Measurements from ENCODE around the gene DNAH9.
"Not testable (repeated sequence)": the region's sequence is repeated elsewhere in the genome, so short reads cannot be mapped to it uniquely, and the experiment has no call there.

The DNAH9 gene

DNA sequence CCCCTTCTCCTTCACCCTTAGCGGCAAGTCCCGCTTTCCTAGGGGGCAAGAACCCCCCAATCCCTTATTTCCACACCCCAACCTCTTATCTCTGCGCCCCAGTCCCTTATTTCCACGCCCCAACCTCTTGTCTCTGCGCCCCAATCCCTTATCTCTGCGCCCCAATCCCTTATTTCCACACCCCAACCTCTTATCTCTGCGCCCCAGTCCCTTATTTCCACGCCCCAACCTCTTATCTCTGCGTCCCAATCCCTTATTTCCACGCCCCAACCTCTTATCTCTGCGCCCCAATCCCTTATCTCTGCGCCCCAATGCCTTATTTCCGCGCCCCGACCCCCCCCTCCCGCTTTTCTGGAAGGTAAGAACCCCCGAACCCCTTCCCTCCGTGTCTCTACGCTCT, 374.5 kb downstream of the DNAH9 start:
- H3K9me3 ChIP-seq (ENCODE audit: insufficient read depth, low read depth, low read length); H3K4me1 ChIP-seq (ENCODE audit: insufficient read depth, low read length); H3K27ac ChIP-seq (ENCODE audit: low read length); H3K4me3 ChIP-seq (ENCODE audit: low read length); H3K9ac ChIP-seq (ENCODE audit: low read depth, low read length); H3K27me3 ChIP-seq (ENCODE audit: insufficient read depth, low read length): not testable (repeated sequence)
- peaks cover 10% of the 10 kb centered on the region for H3K36me3 ChIP-seq (ENCODE audit: insufficient read depth, low read depth, low read length)

GRCh38 chr17:11979795-11980194, 381.5 kb downstream of the DNAH9 start:
- H3K9me3 ChIP-seq (ENCODE audit: insufficient read depth, low read depth, low read length), result no peaks in the 10 kb centered on the region; the same call in 1 of the 2 replicates
- no peak overlapping the region for H3K9ac ChIP-seq (ENCODE audit: low read depth, low read length)
- H3K4me1 ChIP-seq (ENCODE audit: insufficient read depth, low read length), result peaks cover 5% of the 10 kb centered on the region
- H3K36me3 ChIP-seq (ENCODE audit: insufficient read depth, low read depth, low read length), result peaks cover 40% of the 10 kb centered on the region
- H3K4me3 ChIP-seq (ENCODE audit: low read length), result no peak overlapping the region
- H3K27ac ChIP-seq (ENCODE audit: low read length), result no peak overlapping the region
- no peaks in the 10 kb centered on the region for H3K27me3 ChIP-seq (ENCODE audit: insufficient read depth, low read length)

DNA sequence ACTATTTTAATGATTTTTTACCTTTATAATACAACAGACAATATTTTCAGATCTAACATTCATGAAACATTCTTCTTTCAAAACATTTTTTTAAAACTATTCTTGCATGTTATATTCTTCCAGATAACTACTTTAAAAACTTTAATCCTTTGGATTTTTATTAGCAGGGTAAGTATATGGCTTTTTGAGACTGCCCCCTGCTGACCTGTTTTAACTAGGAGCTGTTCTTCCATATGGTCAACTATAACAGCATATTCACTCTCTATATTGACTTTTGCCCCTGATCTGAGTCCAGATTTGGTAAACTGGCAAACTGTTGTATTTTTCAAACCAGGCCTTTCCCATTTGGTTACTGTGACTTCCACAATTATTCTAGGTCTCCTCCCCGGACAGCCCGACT, 382.5 kb downstream of the DNAH9 start:
- peaks cover 5% of the 10 kb centered on the region for H3K4me1 ChIP-seq (ENCODE audit: insufficient read depth, low read length)
- no peaks in the 10 kb centered on the region for H3K27me3 ChIP-seq (ENCODE audit: insufficient read depth, low read length)
- H3K36me3 ChIP-seq (ENCODE audit: insufficient read depth, low read depth, low read length), result peaks cover 46% of the 10 kb centered on the region
- no peaks in the 10 kb centered on the region; the same call in 1 of the 2 replicates for H3K9me3 ChIP-seq (ENCODE audit: insufficient read depth, low read depth, low read length)
- no peak overlapping the region for H3K9ac ChIP-seq (ENCODE audit: low read depth, low read length)
- no peak overlapping the region for H3K4me3 ChIP-seq (ENCODE audit: low read length)
- no peak overlapping the region for H3K27ac ChIP-seq (ENCODE audit: low read length)

DNA sequence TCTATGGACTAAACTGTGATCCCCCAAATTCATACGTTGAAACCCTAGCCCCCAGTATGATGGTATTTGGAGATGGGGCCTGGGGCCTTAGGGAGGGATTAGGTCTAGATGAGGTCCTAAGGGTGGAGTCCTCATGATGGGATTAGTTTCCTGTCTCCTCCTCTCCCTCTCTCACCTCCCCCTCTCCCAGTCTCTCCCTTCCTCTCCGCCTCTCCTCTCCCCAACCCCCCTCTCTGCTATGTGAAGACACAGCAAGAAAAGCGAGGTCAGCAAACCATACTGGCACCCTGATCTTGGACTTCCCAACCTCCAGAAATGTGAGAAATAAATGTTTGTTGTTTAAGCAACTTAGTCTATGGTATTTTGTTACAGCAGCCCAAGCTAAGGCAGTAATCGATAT, 383.6 kb downstream of the DNAH9 start:
- Histone ChIP-seq H3K27me3 (ENCODE audit: insufficient read depth, low read length) (no peaks in the 10 kb centered on the region), H3K36me3 (ENCODE audit: insufficient read depth, low read depth, low read length) (peaks cover 44% of the 10 kb centered on the region), H3K9ac (ENCODE audit: low read depth, low read length) (no peak overlapping the region), H3K9me3 (ENCODE audit: insufficient read depth, low read depth, low read length) (no peaks in the 10 kb centered on the region; the same call in 1 of the 2 replicates), H3K4me1 (ENCODE audit: insufficient read depth, low read length) (peaks cover 4% of the 10 kb centered on the region), H3K27ac (ENCODE audit: low read length) (no peak overlapping the region), H3K4me3 (ENCODE audit: low read length) (no peak overlapping the region)

- Histone ChIP-seq H3K9ac (ENCODE audit: low read depth, low read length) (no peak overlapping the region), H3K27ac (ENCODE audit: low read length) (no peak overlapping the region), H3K4me3 (ENCODE audit: low read length) (no peak overlapping the region), H3K9me3 (ENCODE audit: insufficient read depth, low read depth, low read length) (no peaks in the 10 kb centered on the region), H3K4me1 (ENCODE audit: insufficient read depth, low read length) (peaks cover 18% of the 10 kb centered on the region), H3K27me3 (ENCODE audit: insufficient read depth, low read length) (no peaks in the 10 kb centered on the region), H3K36me3 (ENCODE audit: insufficient read depth, low read depth, low read length) (peaks cover 41% of the 10 kb centered on the region)
Measured at GRCh38 chr17:11986179-11986941, 388.1 kb downstream of the DNAH9 start.

GRCh38 chr17:11986942-11987329, 388.7 kb downstream of the DNAH9 start:
- Histone ChIP-seq H3K4me3 (ENCODE audit: low read length) (no peak overlapping the region), H3K36me3 (ENCODE audit: insufficient read depth, low read depth, low read length) (peaks cover 45% of the 10 kb centered on the region), H3K27ac (ENCODE audit: low read length) (no peak overlapping the region), H3K9me3 (ENCODE audit: insufficient read depth, low read depth, low read length) (no peaks in the 10 kb centered on the region), H3K9ac (ENCODE audit: low read depth, low read length) (0 out of 2 replicates have a peak overlapping the region, but pooled peaks have one; percentile 22), H3K27me3 (ENCODE audit: insufficient read depth, low read length) (no peaks in the 10 kb centered on the region), H3K4me1 (ENCODE audit: insufficient read depth, low read length) (peaks cover 24% of the 10 kb centered on the region)

DNA sequence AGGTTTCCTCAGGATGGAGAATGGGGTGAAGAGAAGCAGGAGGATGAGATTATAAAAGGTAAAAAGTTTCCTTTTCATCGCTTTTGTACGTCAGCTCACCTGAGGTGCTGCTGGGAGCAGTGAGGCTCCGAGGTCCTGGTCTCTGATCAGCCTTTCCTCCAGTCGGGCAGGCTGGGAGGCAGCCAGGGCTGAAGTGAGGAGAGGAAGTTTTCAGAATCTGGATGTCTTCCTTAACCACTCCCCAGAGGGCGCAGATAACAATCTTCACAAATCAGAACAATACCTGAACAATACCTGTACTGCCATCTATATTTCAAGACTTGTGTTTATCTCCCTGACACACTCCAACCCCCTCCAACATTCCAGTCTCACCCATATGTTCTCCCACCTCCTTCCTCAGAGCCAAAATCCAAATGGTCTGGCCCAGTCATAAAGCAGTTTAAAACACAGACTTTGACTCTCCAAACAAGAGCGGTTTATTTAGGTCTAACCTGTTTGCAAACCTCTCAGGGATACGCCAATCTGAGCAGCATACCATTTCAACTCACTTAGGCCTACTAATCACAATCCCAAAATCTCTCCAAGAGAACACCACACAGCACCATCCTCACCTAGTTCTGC, 392.2 kb downstream of the DNAH9 start:
- Histone ChIP-seq H3K4me1 (ENCODE audit: insufficient read depth, low read length) (peaks cover 24% of the 10 kb centered on the region), H3K9ac (ENCODE audit: low read depth, low read length) (no peak overlapping the region), H3K4me3 (ENCODE audit: low read length) (no peak overlapping the region), H3K9me3 (ENCODE audit: insufficient read depth, low read depth, low read length) (no peaks in the 10 kb centered on the region), H3K27ac (ENCODE audit: low read length) (no peak overlapping the region), H3K36me3 (ENCODE audit: insufficient read depth, low read depth, low read length) (peaks cover 31% of the 10 kb centered on the region), H3K27me3 (ENCODE audit: insufficient read depth, low read length) (no peaks in the 10 kb centered on the region)

GRCh38 chr17:11991461-11991860, 393.2 kb downstream of the DNAH9 start:
- Histone ChIP-seq H3K36me3 (ENCODE audit: insufficient read depth, low read depth, low read length) (peaks cover 28% of the 10 kb centered on the region), H3K4me1 (ENCODE audit: insufficient read depth, low read length) (peaks cover 24% of the 10 kb centered on the region), H3K27ac (ENCODE audit: low read length) (no peak overlapping the region), H3K4me3 (ENCODE audit: low read length) (peak overlapping the region; percentile 34; the same call in 1 of the 2 replicates), H3K27me3 (ENCODE audit: insufficient read depth, low read length) (no peaks in the 10 kb centered on the region), H3K9me3 (ENCODE audit: insufficient read depth, low read depth, low read length) (no peaks in the 10 kb centered on the region), H3K9ac (ENCODE audit: low read depth, low read length) (no peak overlapping the region)

- Histone ChIP-seq H3K36me3 (ENCODE audit: insufficient read depth, low read depth, low read length) (peaks cover 11% of the 10 kb centered on the region; the same call in 1 of the 2 replicates), H3K9ac (ENCODE audit: low read depth, low read length) (peak overlapping the region; percentile 72), H3K27me3 (ENCODE audit: insufficient read depth, low read length) (no peaks in the 10 kb centered on the region), H3K27ac (ENCODE audit: low read length) (no peak overlapping the region), H3K9me3 (ENCODE audit: insufficient read depth, low read depth, low read length) (no peaks in the 10 kb centered on the region), H3K4me3 (ENCODE audit: low read length) (peak overlapping the region; percentile 73), H3K4me1 (ENCODE audit: insufficient read depth, low read length) (peaks cover 5% of the 10 kb centered on the region)
Measured at GRCh38 chr17:11996722-11997146, 398.5 kb downstream of the DNAH9 start.

- Histone ChIP-seq H3K4me1 (ENCODE audit: insufficient read depth, low read length) (0 out of 2 replicates have a peak, but pooled peaks cover 2% of the 10 kb centered on the region), H3K9me3 (ENCODE audit: insufficient read depth, low read depth, low read length) (no peaks in the 10 kb centered on the region)
Measured at GRCh38 chr17:11997147-11997971, 399.1 kb downstream of the DNAH9 start, which contains the start of gene ZNF18. TSS of gene ZNF18 (minus strand) at chr17:11997475. CDS start at chr17:11992829, 4,646 bp downstream.

GRCh38 chr17:11997972-11998233, 399.6 kb downstream of the DNAH9 start:
- no peaks in the 10 kb centered on the region for H3K27me3 ChIP-seq (ENCODE audit: insufficient read depth, low read length)
- peak overlapping the region; percentile 58 for H3K27ac ChIP-seq (ENCODE audit: low read length)
- no peaks in the 10 kb centered on the region for H3K9me3 ChIP-seq (ENCODE audit: insufficient read depth, low read depth, low read length)
- 0 out of 2 replicates have a peak, but pooled peaks cover 2% of the 10 kb centered on the region for H3K4me1 ChIP-seq (ENCODE audit: insufficient read depth, low read length)
- H3K4me3 ChIP-seq (ENCODE audit: low read length), result peak overlapping the region; percentile 73
- no peaks in the 10 kb centered on the region for H3K36me3 ChIP-seq (ENCODE audit: insufficient read depth, low read depth, low read length)
- peak overlapping the region; percentile 83 for H3K9ac ChIP-seq (ENCODE audit: low read depth, low read length)

More at GRCh38 chr17:11997147-11997971, 399.1 kb downstream of the DNAH9 start, which contains the start of gene ZNF18:
- Histone ChIP-seq H3K9ac (ENCODE audit: low read depth, low read length) (peak within 1 kb of the TSS; percentile 83), H3K27ac (ENCODE audit: low read length) (peak within 1 kb of the TSS; percentile 58), H3K27me3 (ENCODE audit: insufficient read depth, low read length) (no peaks in the 10 kb centered on the region), H3K4me3 (ENCODE audit: low read length) (peak within 1 kb of the TSS; percentile 73), H3K36me3 (ENCODE audit: insufficient read depth, low read depth, low read length) (peaks cover 5% of the 10 kb centered on the region; the same call in 1 of the 2 replicates)

All from iPS-20b (cell line).